ENCODE data around the gene ITPRID2. TPM values are rescaled to one million over a fixed set of nuclear protein-coding genes. Genes with fewer than 3 reads are reported as not detected.
A peak's percentile ranks its signal among the peaks of the same experiment; 100 is the strongest.

The ITPRID2 gene
- total and polyA plus RNA-seq, 2 of the 13 experiments (the other 11 are each of a cell fraction or from before 2014, with no cell fraction given), result 44.8 to 62.3 TPM

DNA sequence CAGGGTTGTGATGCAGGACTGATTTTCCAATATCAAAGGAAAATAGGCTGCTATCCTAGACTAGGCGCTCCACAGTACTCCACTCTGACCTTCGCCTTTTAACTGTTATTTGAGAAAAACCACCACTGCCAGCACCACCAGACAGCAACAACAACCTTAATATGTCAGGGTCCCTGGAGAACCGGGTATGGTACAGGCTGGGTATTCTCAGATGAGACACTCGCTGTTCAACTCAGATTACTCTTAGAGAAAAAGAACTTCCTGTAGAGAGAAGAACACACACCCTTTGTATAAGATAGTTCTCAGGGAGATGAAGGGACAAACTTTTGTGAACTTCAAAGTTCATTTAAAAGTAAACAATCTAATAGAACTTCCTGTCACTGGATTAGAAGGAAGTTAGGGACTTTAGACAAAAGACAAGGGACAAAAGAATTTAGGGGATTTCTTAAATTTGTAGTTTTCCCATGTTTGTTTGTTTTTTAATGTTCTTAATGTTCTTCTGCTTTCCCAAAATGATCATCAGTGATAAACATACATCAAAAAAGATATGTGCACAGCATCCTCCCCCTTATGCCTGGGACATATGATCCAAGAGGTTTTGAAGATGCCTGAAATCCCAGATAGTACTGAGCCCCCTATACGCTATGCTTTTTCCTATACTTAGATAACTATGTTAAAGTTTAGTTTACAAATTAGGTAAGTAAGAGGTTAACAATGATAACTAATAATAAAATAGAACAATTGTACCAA lies 52.8 kb downstream of the ITPRID2 start (continued):
- TF ChIP-seq, protein P1, sequence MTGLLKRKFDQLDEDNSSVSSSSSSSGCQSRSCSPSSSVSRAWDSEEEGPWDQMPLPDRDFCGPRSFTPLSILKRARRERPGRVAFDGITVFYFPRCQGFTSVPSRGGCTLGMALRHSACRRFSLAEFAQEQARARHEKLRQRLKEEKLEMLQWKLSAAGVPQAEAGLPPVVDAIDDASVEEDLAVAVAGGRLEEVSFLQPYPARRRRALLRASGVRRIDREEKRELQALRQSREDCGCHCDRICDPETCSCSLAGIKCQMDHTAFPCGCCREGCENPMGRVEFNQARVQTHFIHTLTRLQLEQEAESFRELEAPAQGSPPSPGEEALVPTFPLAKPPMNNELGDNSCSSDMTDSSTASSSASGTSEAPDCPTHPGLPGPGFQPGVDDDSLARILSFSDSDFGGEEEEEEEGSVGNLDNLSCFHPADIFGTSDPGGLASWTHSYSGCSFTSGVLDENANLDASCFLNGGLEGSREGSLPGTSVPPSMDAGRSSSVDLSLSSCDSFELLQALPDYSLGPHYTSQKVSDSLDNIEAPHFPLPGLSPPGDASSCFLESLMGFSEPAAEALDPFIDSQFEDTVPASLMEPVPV (CRISPR knock-in tag; IDR thresholded peaks at IDR 0.05), result 0 out of 2 replicates have a peak, but pooled peaks have one; percentile 8
- TF ChIP-seq ZMYM2 (CRISPR knock-in tag; IDR thresholded peaks at IDR 0.05), result no peak
- TF ChIP-seq, protein P2, sequence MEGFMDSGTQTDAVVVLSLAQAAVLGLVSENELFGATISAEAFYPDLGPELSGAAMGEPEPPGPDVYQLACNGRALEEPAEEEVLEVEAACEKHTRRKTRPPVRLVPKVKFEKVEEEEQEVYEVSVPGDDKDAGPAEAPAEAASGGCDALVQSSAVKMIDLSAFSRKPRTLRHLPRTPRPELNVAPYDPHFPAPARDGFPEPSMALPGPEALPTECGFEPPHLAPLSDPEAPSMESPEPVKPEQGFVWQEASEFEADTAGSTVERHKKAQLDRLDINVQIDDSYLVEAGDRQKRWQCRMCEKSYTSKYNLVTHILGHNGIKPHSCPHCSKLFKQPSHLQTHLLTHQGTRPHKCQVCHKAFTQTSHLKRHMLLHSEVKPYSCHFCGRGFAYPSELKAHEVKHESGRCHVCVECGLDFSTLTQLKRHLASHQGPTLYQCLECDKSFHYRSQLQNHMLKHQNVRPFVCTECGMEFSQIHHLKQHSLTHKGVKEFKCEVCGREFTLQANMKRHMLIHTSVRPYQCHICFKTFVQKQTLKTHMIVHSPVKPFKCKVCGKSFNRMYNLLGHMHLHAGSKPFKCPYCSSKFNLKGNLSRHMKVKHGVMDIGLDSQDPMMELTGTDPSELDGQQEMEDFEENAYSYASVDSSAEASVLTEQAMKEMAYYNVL (CRISPR knock-in tag; IDR thresholded peaks at IDR 0.05; ENCODE audit: borderline replicate concordance), result no peak; the same call in 1 of the 2 replicates
- TF ChIP-seq LCORL (IDR thresholded peaks at IDR 0.05), result 0 out of 2 replicates have a peak, but pooled peaks have one; percentile 32
- TF ChIP-seq LCORL (CRISPR knock-in tag; IDR thresholded peaks at IDR 0.05), result 0 out of 2 replicates have a peak, but pooled peaks have one; percentile 28
- peak; percentile 48 for TF ChIP-seq KAT8 (CRISPR knock-in tag; IDR thresholded peaks at IDR 0.05)

DNA sequence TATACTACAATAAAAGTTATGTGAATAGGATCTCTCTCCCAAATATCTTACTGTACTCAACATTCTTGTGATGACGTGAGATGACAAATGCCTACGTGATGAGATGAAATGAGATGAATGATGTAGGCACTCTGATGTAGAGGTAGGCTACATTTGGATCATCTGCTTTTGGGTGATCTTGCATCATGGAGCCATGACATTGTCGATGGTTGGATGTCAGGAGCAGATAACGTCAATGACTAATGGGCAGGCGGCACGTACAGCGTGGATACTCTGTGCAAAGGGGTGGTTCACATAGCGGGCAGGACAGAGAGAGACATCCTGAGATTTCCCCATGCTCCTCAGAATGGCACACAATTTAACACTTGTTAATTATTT lies 53.4 kb downstream of the ITPRID2 start:
- Histone ChIP-seq H3K79me2 (ENCODE audit: insufficient read depth, low read length) (no peaks in the 10 kb centered on the region), H2AFZ (ENCODE audit: low read length) (no peak overlapping the region), H3K27ac (ENCODE audit: extremely low read length, insufficient read depth, low read length) (peak overlapping the region; percentile 66), H3K4me1 (ENCODE audit: insufficient read depth, low read length) (peaks cover 45% of the 10 kb centered on the region), H3K36me3 (replicated peaks in 1 of 2; ENCODE audit: control insufficient read depth in 1 of 2, insufficient read depth in 2 of 2, low read length in 2 of 2) (no peaks in the 10 kb centered on the region), H3K9me3 (ENCODE audit: low read length) (no peaks in the 10 kb centered on the region), H3K4me2 (ENCODE audit: low read depth, low read length) (no peak overlapping the region), H3K27me3 (ENCODE audit: control insufficient read depth in 1 of 2, insufficient read depth in 2 of 2, low read length in 2 of 2) (no peaks in the 10 kb centered on the region), H3K9ac (ENCODE audit: insufficient read depth, low read depth, low read length) (no peak overlapping the region), H3K4me3 (replicated peaks in 1 of 3; ENCODE audit: insufficient read depth in 1 of 3, low read depth in 2 of 3, low read length in 3 of 3) (no peak overlapping the region), H4K20me1 (ENCODE audit: insufficient read depth, low read length) (no peaks in the 10 kb centered on the region)
- no peak; the same call in 2 of the 3 replicates for ATAC-seq
- intact Hi-C loops (cut with micrococcal nuclease; ENCODE audit: unreplicated experiment), result loop anchor here (1.0 to 2.0 kb wide), 2 partner anchors 9 to 40 kb away; no protein-coding TSS in a partner anchor
- in situ Hi-C loops (cut with HindIII; ENCODE audit: extremely low pct_ligation_motif_present, low pct_unique_long_range_greater_than_20kb), result loop anchor here (5.0 kb wide), 1 partner anchor 33 kb away; no protein-coding TSS in a partner anchor
- CTCF ChIA-PET (ENCODE audit: low intra/inter-chr PET ratio, low total read pairs), result no interaction called here
- no peak for DNase-seq (ENCODE audit: low spot score)
- POLR2A ChIA-PET, result no interaction called here
- 92% methylated on average over 8 of the region's 8 CpGs for WGBS (ENCODE audit: low lambda C conversion rate)
- no peak for FAIRE-seq
- no TSS peak for BruUV-seq (replicated peaks)
- TF ChIP-seq KDM5A (IDR thresholded peaks at IDR 0.05; ENCODE audit: borderline replicate concordance, low read length), result no peak
- no peak for TF ChIP-seq ZNF317 (CRISPR knock-in tag; IDR thresholded peaks at IDR 0.05)
- no peak for TF ChIP-seq XRCC5 (optimal IDR thresholded peaks at IDR 0.05; ENCODE audit: low read length)
- TF ChIP-seq TARDBP (CRISPR knock-in tag; IDR thresholded peaks at IDR 0.05), result no peak
- no peak for TF ChIP-seq ZMYM3 (CRISPR knock-in tag; IDR thresholded peaks at IDR 0.05)
- TF ChIP-seq TOE1 (CRISPR knock-in tag; IDR thresholded peaks at IDR 0.05), result no peak
- peak; percentile 7; the same call in 1 of the 2 replicates for TF ChIP-seq ZNF644 (CRISPR knock-in tag; IDR thresholded peaks at IDR 0.05; ENCODE audit: low read depth)
- TF ChIP-seq, protein P3, sequence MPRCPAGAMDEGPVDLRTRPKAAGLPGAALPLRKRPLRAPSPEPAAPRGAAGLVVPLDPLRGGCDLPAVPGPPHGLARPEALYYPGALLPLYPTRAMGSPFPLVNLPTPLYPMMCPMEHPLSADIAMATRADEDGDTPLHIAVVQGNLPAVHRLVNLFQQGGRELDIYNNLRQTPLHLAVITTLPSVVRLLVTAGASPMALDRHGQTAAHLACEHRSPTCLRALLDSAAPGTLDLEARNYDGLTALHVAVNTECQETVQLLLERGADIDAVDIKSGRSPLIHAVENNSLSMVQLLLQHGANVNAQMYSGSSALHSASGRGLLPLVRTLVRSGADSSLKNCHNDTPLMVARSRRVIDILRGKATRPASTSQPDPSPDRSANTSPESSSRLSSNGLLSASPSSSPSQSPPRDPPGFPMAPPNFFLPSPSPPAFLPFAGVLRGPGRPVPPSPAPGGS (CRISPR knock-in tag; IDR thresholded peaks at IDR 0.05), result no peak
- TF ChIP-seq ZIK1 (CRISPR knock-in tag; IDR thresholded peaks at IDR 0.05; ENCODE audit: borderline replicate concordance, low read depth), result no peak
- 0 out of 2 replicates have a peak, but pooled peaks have one; percentile 23 for TF ChIP-seq ZMYM4 (CRISPR knock-in tag; IDR thresholded peaks at IDR 0.05)
- no peak for TF ChIP-seq MBD4 (IDR thresholded peaks at IDR 0.05; ENCODE audit: borderline replicate concordance, low read length)
- peak; percentile 11; the same call in 1 of the 2 replicates for TF ChIP-seq EHMT2 (IDR thresholded peaks at IDR 0.05; ENCODE audit: borderline replicate concordance, low read depth, low read length)
- no peak for TF ChIP-seq ZBTB42 (CRISPR knock-in tag; IDR thresholded peaks at IDR 0.05)
